Astrocyte (in vitro differentiated cells and primary cell): ENCODE results near the gene G6PC3. TPM values are rescaled to one million over a fixed set of nuclear protein-coding genes. Genes with fewer than 3 reads are reported as not detected.
A peak's percentile ranks its signal among the peaks of the same experiment; 100 is the strongest.
"Not testable (repeated sequence)": the region's sequence is repeated elsewhere in the genome, so short reads cannot be mapped to it uniquely, and the experiment has no call there.

Source experiments
- DNase-seq: peaks from one replicate; pipeline ENCODE4 v3.0.0-alpha.2; 2010; ENCODE audit warnings: low read depth
- FAIRE-seq: peaks from 2 replicates; lab custom pipeline; 2011; peaks lifted over from hg19 to GRCh38; lab: Jason Lieb, UNC
- H2AFZ ChIP-seq: 2 replicates; pipeline ENCODE4 v1.6.0; 2012; ENCODE audit warnings: low read depth, low read length, inconsistent platforms
- H3K27ac ChIP-seq: 2 replicates; pipeline ENCODE4 v1.5.1; 2011; ENCODE audit warnings: low read depth, low read length, inconsistent platforms
- H3K27me3 ChIP-seq: 2 replicates; pipeline ENCODE4 v1.6.0; 2011; ENCODE audit warnings: low read length, inconsistent platforms; ENCODE audit not compliant: insufficient read depth
- H3K36me3 ChIP-seq: 2 replicates; pipeline ENCODE4 v1.5.1; 2011; ENCODE audit warnings: low read length, inconsistent platforms; ENCODE audit not compliant: insufficient read depth
- H3K4me1 ChIP-seq: 2 replicates; pipeline ENCODE4 v1.5.1; 2011; ENCODE audit warnings: low read length, inconsistent platforms; ENCODE audit not compliant: insufficient read depth
- H3K4me2 ChIP-seq: 2 replicates; pipeline ENCODE4 v1.6.0; 2012; ENCODE audit warnings: low read length, inconsistent platforms
- H3K4me3 ChIP-seq: 2 replicates; pipeline ENCODE4 v1.5.1; 2011; ENCODE audit warnings: low read depth, mild to moderate bottlenecking, low read length, inconsistent platforms; ENCODE audit not compliant: insufficient read depth
- H3K79me2 ChIP-seq: 2 replicates; pipeline ENCODE4 v1.6.0; 2012; ENCODE audit warnings: mild to moderate bottlenecking, low read length, inconsistent platforms; ENCODE audit not compliant: insufficient read depth
- H3K9ac ChIP-seq: 2 replicates; pipeline ENCODE4 v1.6.0; 2012; ENCODE audit warnings: mild to moderate bottlenecking, low read length, inconsistent platforms
- H3K9me3 ChIP-seq: 2 replicates; pipeline ENCODE4 v1.5.1; 2012; ENCODE audit warnings: low read depth, mild to moderate bottlenecking, low read length, inconsistent platforms; ENCODE audit not compliant: insufficient read depth
- H4K20me1 ChIP-seq: 2 replicates; pipeline ENCODE4 v1.6.0; 2012; ENCODE audit warnings: low read length, inconsistent platforms; ENCODE audit not compliant: insufficient read depth
- H3K27ac Mint-ChIP-seq: one replicate; pipeline ENCODE4 v1.8.0; 2021; ENCODE audit warnings: mild to moderate bottlenecking, mixed read lengths; ENCODE audit not compliant: unreplicated experiment
- H3K27me3 Mint-ChIP-seq: one replicate; pipeline ENCODE4 v1.8.0; 2021; ENCODE audit warnings: low read depth, mixed read lengths; ENCODE audit not compliant: unreplicated experiment
- H3K36me3 Mint-ChIP-seq: one replicate; pipeline ENCODE4 v1.8.0; 2021; ENCODE audit warnings: low read depth, mixed read lengths; ENCODE audit not compliant: unreplicated experiment
- H3K4me1 Mint-ChIP-seq: one replicate; pipeline ENCODE4 v1.8.0; 2021; ENCODE audit warnings: low read depth, mixed read lengths; ENCODE audit not compliant: unreplicated experiment
- H3K4me3 Mint-ChIP-seq: one replicate; pipeline ENCODE4 v1.8.0; 2021; ENCODE audit warnings: mild to moderate bottlenecking, moderate library complexity, mixed read lengths; ENCODE audit not compliant: unreplicated experiment
- H3K9me3 Mint-ChIP-seq: one replicate; pipeline ENCODE4 v1.8.0; 2021; ENCODE audit warnings: mild to moderate bottlenecking, mixed read lengths; ENCODE audit not compliant: unreplicated experiment
- CTCF ChIP-seq: IDR thresholded peaks from 2 replicates; pipeline ENCODE4 v1.5.1; 2011; ENCODE audit warnings: low read depth, mild to moderate bottlenecking, inconsistent platforms, low read length, moderate library complexity; ENCODE audit not compliant: insufficient read depth
- EZH2 ChIP-seq: IDR thresholded peaks from 2 replicates; pipeline ENCODE4 v1.6.1; 2012; ENCODE audit warnings: mild to moderate bottlenecking, low read length, inconsistent platforms; ENCODE audit not compliant: insufficient read depth
- total RNA-seq: library from RNA; stranded (reverse); gene quantifications from 2 replicates; pipeline ENCODE4 v1.2.1, GENCODE V29; 2021

G6PC3 gene
- total RNA-seq, 1 donor from 2014 or later, result 94.5 TPM

- TF ChIP-seq EZH2 (no peak), CTCF (no peak)
- H3K36me3 ChIP-seq, result no peaks in the 10 kb centered on the region
- FAIRE-seq (no peak), DNase-seq (no peak)
- no peak overlapping the region for H3K4me3 ChIP-seq
- peaks cover 7% of the 10 kb centered on the region for H3K4me1 ChIP-seq
- H3K27ac ChIP-seq, result no peak overlapping the region
- H3K4me1 Mint-ChIP-seq, result peaks cover 22% of the 10 kb centered on the region
- H3K27me3 Mint-ChIP-seq, result peaks cover 6% of the 10 kb centered on the region
- no peak overlapping the region for H3K9ac ChIP-seq
- H4K20me1 ChIP-seq, result peaks cover 69% of the 10 kb centered on the region
- H3K27ac Mint-ChIP-seq, result no peak overlapping the region
- H3K79me2 ChIP-seq, result peaks cover 30% of the 10 kb centered on the region
- no peaks in the 10 kb centered on the region for H3K27me3 ChIP-seq
- no peaks in the 10 kb centered on the region for H3K9me3 Mint-ChIP-seq
- H3K4me2 ChIP-seq, result no peak overlapping the region
- H2AFZ ChIP-seq, result no peak overlapping the region
- H3K9me3 ChIP-seq, result no peaks in the 10 kb centered on the region
- peaks cover 14% of the 10 kb centered on the region for H3K36me3 Mint-ChIP-seq
- peak overlapping the region; percentile 27 for H3K4me3 Mint-ChIP-seq
Observed at GRCh38 chr17:44119798-44120197, 49.3 kb downstream of the G6PC3 start.

GRCh38 chr17:44120281-44120680, 49.7 kb downstream of the G6PC3 start:
- peaks cover 22% of the 10 kb centered on the region for H3K4me1 Mint-ChIP-seq
- not testable (repeated sequence) for FAIRE-seq, H3K27me3 Mint-ChIP-seq, H3K9ac ChIP-seq, H3K4me3 Mint-ChIP-seq, H3K4me3 ChIP-seq, H3K9me3 Mint-ChIP-seq, H3K4me1 ChIP-seq, H3K27ac Mint-ChIP-seq, H3K27ac ChIP-seq, H3K4me2 ChIP-seq, H2AFZ ChIP-seq, H3K9me3 ChIP-seq, DNase-seq, H3K27me3 ChIP-seq, H3K36me3 ChIP-seq
- Histone ChIP-seq H3K79me2 (peaks cover 30% of the 10 kb centered on the region), H4K20me1 (peaks cover 64% of the 10 kb centered on the region)
- peaks cover 13% of the 10 kb centered on the region for H3K36me3 Mint-ChIP-seq

GRCh38 chr17:44120851-44121605, 50.5 kb downstream of the G6PC3 start:
- peaks cover 8% of the 10 kb centered on the region for H3K36me3 Mint-ChIP-seq
- Histone ChIP-seq H3K9ac (no peak overlapping the region), H3K79me2 (peaks cover 30% of the 10 kb centered on the region), H3K27ac (no peak overlapping the region), H2AFZ (no peak overlapping the region), H3K9me3 (no peaks in the 10 kb centered on the region), H3K4me3 (no peak overlapping the region), H3K27me3 (no peaks in the 10 kb centered on the region), H3K4me1 (peaks cover 7% of the 10 kb centered on the region), H3K36me3 (no peaks in the 10 kb centered on the region), H3K4me2 (peak overlapping the region; percentile 18), H4K20me1 (peaks cover 58% of the 10 kb centered on the region)
- H3K4me1 Mint-ChIP-seq, result peaks cover 22% of the 10 kb centered on the region
- H3K27me3 Mint-ChIP-seq, result peaks cover 6% of the 10 kb centered on the region
- no peak for FAIRE-seq
- TF ChIP-seq EZH2 (no peak), CTCF (no peak)
- no peaks in the 10 kb centered on the region for H3K9me3 Mint-ChIP-seq
- no peak overlapping the region for H3K4me3 Mint-ChIP-seq
- no peak overlapping the region for H3K27ac Mint-ChIP-seq
- no peak for DNase-seq
